GM12891 (cell line): Measurements from ENCODE around the gene ZSCAN25.

Source experiments
- POLR2A ChIP-seq: IDR thresholded peaks from 2 replicates; pipeline ENCODE4 v1.6.1; 2011; ENCODE audit warnings: low read depth, low read length, control low read depth
- SPI1 ChIP-seq: IDR thresholded peaks from 2 replicates; pipeline ENCODE4 v1.6.1; 2011; ENCODE audit warnings: low read depth, low read length, control low read depth
- TAF1 ChIP-seq: IDR thresholded peaks from 2 replicates; pipeline ENCODE4 v1.6.1; 2011; ENCODE audit warnings: low read depth, low read length, control low read depth

DNA sequence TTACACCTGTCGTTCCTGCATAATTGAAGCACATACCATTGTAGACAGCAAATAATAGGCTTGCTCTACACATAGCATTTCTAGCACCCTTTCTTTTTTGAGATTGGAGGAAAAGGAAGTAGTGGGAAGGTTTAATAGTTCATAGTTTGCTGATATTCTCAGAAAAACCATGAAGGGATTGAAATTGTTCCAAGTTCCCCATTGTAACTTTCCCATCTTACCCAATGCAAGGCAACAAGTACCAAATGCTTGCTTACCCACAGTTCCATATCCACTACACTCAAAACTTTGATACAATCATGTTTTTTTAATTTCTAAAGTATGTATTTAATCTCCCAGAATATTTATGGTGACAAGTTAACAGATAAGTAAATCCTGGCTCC is 49.3 kb downstream of the ZSCAN25 start:
- TF ChIP-seq POLR2A (no peak), TAF1 (no peak), SPI1 (no peak)
